HK-2 (cell line): ENCODE measurements around the gene ATP6V1G1.

Experiments used
- DNase-seq: peaks from one replicate; pipeline ENCODE4 v3.0.0-alpha.2; 2018; ENCODE audit not compliant: unreplicated experiment

ATP6V1G1 gene

GRCh38 chr9:114612272-114612923, 24.8 kb downstream of the ATP6V1G1 start:
- no peak for DNase-seq

- no peak for DNase-seq
Observed at GRCh38 chr9:114613087-114613486, 25.5 kb downstream of the ATP6V1G1 start.

- no peak for DNase-seq
Observed at GRCh38 chr9:114613919-114614318, 26.4 kb downstream of the ATP6V1G1 start.

GRCh38 chr9:114614373-114614772, 26.8 kb downstream of the ATP6V1G1 start:
- DNase-seq: no peak

- DNase-seq: no peak
Observed at GRCh38 chr9:114616684-114617520, 29.3 kb downstream of the ATP6V1G1 start.

- DNase-seq: no peak
Observed at GRCh38 chr9:114619191-114619761, 31.7 kb downstream of the ATP6V1G1 start.

GRCh38 chr9:114621561-114621960, 34.0 kb downstream of the ATP6V1G1 start:
- DNase-seq: no peak

- peak; percentile 30 for DNase-seq
Observed at GRCh38 chr9:114621975-114622609, 34.5 kb downstream of the ATP6V1G1 start.

- DNase-seq: no peak
Observed at GRCh38 chr9:114624677-114625076, 37.1 kb downstream of the ATP6V1G1 start.

- DNase-seq: no peak
Observed at GRCh38 chr9:114626415-114627020, 38.9 kb downstream of the ATP6V1G1 start.

- no peak for DNase-seq
Observed at GRCh38 chr9:114627553-114627952, 40.0 kb downstream of the ATP6V1G1 start.

- no peak for DNase-seq
Observed at GRCh38 chr9:114629563-114630090, 42.1 kb downstream of the ATP6V1G1 start.

- no peak for DNase-seq
Observed at GRCh38 chr9:114631166-114631565, 43.6 kb downstream of the ATP6V1G1 start.

GRCh38 chr9:114633438-114634089, 46.0 kb downstream of the ATP6V1G1 start:
- no peak for DNase-seq

- no peak for DNase-seq
Observed at GRCh38 chr9:114634387-114634786, 46.8 kb downstream of the ATP6V1G1 start.

GRCh38 chr9:114638404-114638803, 50.8 kb downstream of the ATP6V1G1 start:
- DNase-seq: no peak

- DNase-seq: no peak
Observed at GRCh38 chr9:114641967-114642366, 54.4 kb downstream of the ATP6V1G1 start.

GRCh38 chr9:114643001-114643400, 55.4 kb downstream of the ATP6V1G1 start:
- DNase-seq: no peak

GRCh38 chr9:114643896-114644295, 56.3 kb downstream of the ATP6V1G1 start:
- DNase-seq: no peak
